Thyroid gland (tissue), 4 donors: ENCODE data around the gene ZNF177. TPM values are rescaled to one million over a fixed set of nuclear protein-coding genes. Genes with fewer than 3 reads are reported as not detected.

Experiments used
- DNase-seq, 2 donors: peaks; one replicate each; pipeline ENCODE4 v3.0.0-alpha.2; 2019
- H3K27ac ChIP-seq, 3 donors: fragments of 200-600 bp; sonication (generic); 1 replicate in 2 of 3; 2 replicates in 1 of 3; pipeline ENCODE4 v1.5.1; 2016 to 2019; ENCODE audit warnings: mild to moderate bottlenecking in 1 of 3, moderate library complexity in 1 of 3
- H3K27me3 ChIP-seq: fragments of 200-600 bp; sonication (generic); one replicate; pipeline ENCODE4 v1.5.1; 2019
- H3K36me3 ChIP-seq, 2 donors: fragments of 200-600 bp; sonication (generic); one replicate each; pipeline ENCODE4 v1.5.1; 2016 to 2019
- H3K4me1 ChIP-seq, 2 donors: fragments of 200-600 bp; sonication (generic); one replicate each; pipeline ENCODE4 v1.5.1; 2017 to 2019
- H3K4me3 ChIP-seq, 3 donors: fragments of 200-600 bp; sonication (generic); replicated peaks in 1 of 3; 1 replicate in 2 of 3; 2 replicates in 1 of 3; pipeline ENCODE4 v1.5.1; 2016; ENCODE audit warnings: mild to moderate bottlenecking in 1 of 3
- H3K9me3 ChIP-seq: fragments of 200-600 bp; sonication (generic); one replicate; pipeline ENCODE4 v1.5.1; 2017
- CTCF ChIP-seq, 6 experiments: fragments of 200-600 bp in 3 of 6; fragments of 450-650 bp in 3 of 6; sonication (generic) in 3 of 6; IDR thresholded peaks; one replicate each; pipeline ENCODE4 v1.5.1; 2016 to 2019; ENCODE audit warnings: antibody characterized with exemption in 6 of 6, mild to moderate bottlenecking in 2 of 6, inconsistent platforms in 1 of 6, moderate library complexity in 1 of 6
- POLR2A ChIP-seq, 2 donors: fragments of 450-650 bp; IDR thresholded peaks; one replicate each; pipeline ENCODE4 v1.6.1; 2017; ENCODE audit warnings: antibody characterized with exemption in 2 of 2, mild to moderate bottlenecking in 2 of 2, moderate library complexity in 1 of 2
- WGBS, 2 donors: methylation state at CpG; one replicate each; pipeline ENCODE4 v1.1.5; 2017; 5-methylcytosine and 5-hydroxymethylcytosine counted together
- intact Hi-C: fragments of 100-400 bp; cut with DNase I; formaldehyde crosslinking; loops from one replicate; pipeline ENCODE4 v1.15.1; 2023
- total RNA-seq, 4 donors: library from RNA; depleted of rRNA; stranded (reverse); fragments of >200 nt; gene quantifications; one replicate each; pipeline ENCODE4 v1.2.3, GENCODE V29; 2016

ZNF177 gene
- total RNA-seq, 4 donors from 2014 or later: 0.68 to 5.2 (median 4.4) TPM

GRCh38 chr19:9345005-9345404 is 17.8 kb upstream of the ZNF177 start:
- no peak overlapping the region for H3K4me3 ChIP-seq
- H3K36me3 ChIP-seq: peaks cover 31 to 38% of the 10 kb centered on the region in 2 donors
- no peaks in the 10 kb centered on the region for H3K4me1 ChIP-seq
- no peaks in the 10 kb centered on the region for H3K27me3 ChIP-seq
- 94 to 96% methylated on average over 2 of the region's 2 CpGs for WGBS, 2 donors
- no peak for TF ChIP-seq POLR2A (IDR thresholded peaks at IDR 0.05)
- TF ChIP-seq CTCF (IDR thresholded peaks at IDR 0.05): no peak
- intact Hi-C loops: loop anchor here (10.0 kb wide), 1 partner anchor 180 kb away; no protein-coding TSS in a partner anchor
- H3K27ac ChIP-seq: no peak overlapping the region
- DNase-seq: no peak
- H3K9me3 ChIP-seq: peaks cover 16% of the 10 kb centered on the region

- no peak for DNase-seq
- Histone ChIP-seq H3K9me3 (peaks cover 6% of the 10 kb centered on the region), H3K27me3 (no peaks in the 10 kb centered on the region), H3K27ac (no peak overlapping the region), H3K4me3 (no peak overlapping the region), H3K4me1 (no peaks in the 10 kb centered on the region), H3K36me3 (peaks cover 6 to 21% of the 10 kb centered on the region in 2 donors)
- TF ChIP-seq POLR2A (IDR thresholded peaks at IDR 0.05): no peak
- no peak for TF ChIP-seq CTCF (IDR thresholded peaks at IDR 0.05)
- 97 to 98% methylated on average over 3 of the region's 3 CpGs for whole genome bisulfite sequencing, 2 donors
- intact Hi-C loops: loop anchor here (10.0 kb wide), 1 partner anchor 177 kb away; no protein-coding TSS in a partner anchor
These were observed 14.6 kb upstream of the ZNF177 start for GRCh38 chr19:9348253-9348652.

- 98 to 99% methylated on average over 22 of the region's 22 CpGs for WGBS, 2 donors
- Histone ChIP-seq H3K27ac (no peak overlapping the region), H3K4me3 (no peak overlapping the region), H3K9me3 (peaks cover 2% of the 10 kb centered on the region), H3K27me3 (no peaks in the 10 kb centered on the region), H3K4me1 (no peaks in the 10 kb centered on the region), H3K36me3 (peaks cover 2 to 17% of the 10 kb centered on the region in 2 donors)
- intact Hi-C loops: loop anchor here (10.0 kb wide), 1 partner anchor 176 kb away; no protein-coding TSS in a partner anchor
- TF ChIP-seq CTCF (IDR thresholded peaks at IDR 0.05): no peak
- TF ChIP-seq POLR2A (IDR thresholded peaks at IDR 0.05): no peak
- DNase-seq: no peak
These were observed 14.1 kb upstream of the ZNF177 start for GRCh38 chr19:9348671-9349070.

- DNase-seq: no peak
These were observed 10.3 kb upstream of the ZNF177 start for GRCh38 chr19:9352505-9352904.

GRCh38 chr19:9353011-9353410 is 9.8 kb upstream of the ZNF177 start:
- TF ChIP-seq POLR2A (IDR thresholded peaks at IDR 0.05) (no peak), CTCF (IDR thresholded peaks at IDR 0.05) (no peak)
- H3K9me3 ChIP-seq: peaks cover 5% of the 10 kb centered on the region
- no peak overlapping the region for H3K27ac ChIP-seq
- DNase-seq: no peak
- H3K36me3 ChIP-seq: peaks cover 0 to 13% of the 10 kb centered on the region in 2 donors
- no peak overlapping the region for H3K4me3 ChIP-seq
- no peaks in the 10 kb centered on the region for H3K4me1 ChIP-seq
- intact Hi-C loops: no loop called here
- H3K27me3 ChIP-seq: no peaks in the 10 kb centered on the region

More at GRCh38 chr19:9352505-9352904, 10.3 kb upstream of the ZNF177 start:
- WGBS, 2 donors: 99 to 100% methylated on average over 2 of the region's 2 CpGs
- no peaks in the 10 kb centered on the region for H3K27me3 ChIP-seq
- H3K4me3 ChIP-seq: no peak overlapping the region
- peaks cover 0 to 8% of the 10 kb centered on the region in 2 donors for H3K36me3 ChIP-seq
- intact Hi-C loops: no loop called here
- H3K27ac ChIP-seq: no peak overlapping the region
- no peak for TF ChIP-seq POLR2A (IDR thresholded peaks at IDR 0.05)
- no peak for TF ChIP-seq CTCF (IDR thresholded peaks at IDR 0.05)
- H3K9me3 ChIP-seq: no peaks in the 10 kb centered on the region
- H3K4me1 ChIP-seq: no peaks in the 10 kb centered on the region
